Stimulated activated CD4-positive, alpha-beta T cell treated with anti-CD3 and anti-CD28 coated beads, TNF-alpha, amount 100 ng/mL, for 48 hours (primary cell): ENCODE data around the gene MPV17L.
"Not testable (repeated sequence)": the region's sequence is repeated elsewhere in the genome, so short reads cannot be mapped to it uniquely, and the experiment has no call there.

Source experiments
- DNase-seq, 3 donors: peaks; one replicate each; pipeline ENCODE4 v3.0.0-alpha.2; 2020; ENCODE audit warnings: low read depth in 3 of 3

MPV17L gene

DNA sequence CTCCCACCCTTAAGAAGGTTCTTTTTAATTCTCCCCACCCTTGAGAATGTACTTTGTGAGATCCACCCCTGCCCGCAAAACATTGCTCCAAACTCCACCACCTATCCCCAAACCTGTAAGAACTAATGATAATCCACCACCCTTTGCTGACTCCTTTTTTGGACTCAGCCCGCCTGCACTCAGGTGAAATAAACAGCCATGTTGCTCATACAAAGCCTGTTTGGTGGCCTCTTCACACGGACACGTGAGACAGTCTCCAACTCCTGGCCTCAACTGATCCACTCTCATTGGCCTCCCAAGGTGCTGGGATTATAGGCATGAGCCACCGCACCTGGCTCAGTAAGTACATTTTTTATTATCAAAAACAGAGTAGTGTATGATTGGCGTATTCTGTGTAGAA is 13.9 kb downstream of the MPV17L start:
- DNase-seq = not testable (repeated sequence)

DNA sequence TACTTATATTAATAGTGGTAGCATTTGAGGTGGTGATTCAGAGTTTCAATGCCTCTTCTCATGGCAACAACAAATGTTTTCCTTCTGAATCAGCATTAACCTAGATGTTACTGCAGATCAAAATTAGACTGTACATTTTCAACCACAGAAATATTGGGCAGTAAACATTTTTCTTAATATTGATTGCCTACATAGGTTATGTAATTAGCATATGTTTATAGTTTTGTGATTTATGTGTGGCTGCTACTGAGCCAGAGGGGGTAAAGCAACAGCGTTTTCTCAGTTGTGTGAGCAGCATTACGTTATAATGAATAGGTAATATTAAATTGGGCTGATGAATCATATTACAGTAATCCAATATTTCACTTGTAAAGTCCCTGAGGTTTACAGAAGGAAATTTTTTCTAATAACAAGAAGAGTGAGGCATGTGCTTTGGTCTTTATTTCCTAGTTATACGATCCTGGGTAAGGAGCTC is 20.0 kb downstream of the MPV17L start:
- DNase-seq = no peak

DNA sequence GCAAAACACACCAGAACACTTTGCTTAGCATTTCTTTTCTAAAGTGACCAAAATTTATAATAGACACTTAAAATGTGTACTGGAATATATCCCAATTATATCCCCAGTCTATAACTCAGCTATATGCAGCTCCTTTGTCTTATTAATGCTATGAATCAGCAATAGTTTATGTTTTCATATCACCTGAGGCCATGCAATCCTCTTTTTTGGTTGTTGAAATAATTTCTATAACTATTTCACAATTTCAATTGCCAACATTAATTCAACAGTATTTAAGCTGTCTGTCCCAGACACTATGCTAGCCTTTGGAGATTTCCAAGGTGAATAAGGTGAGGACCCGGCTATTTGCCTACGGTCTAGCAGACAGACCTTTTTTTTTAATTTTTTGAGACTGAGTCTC is 21.6 kb downstream of the MPV17L start:
- no peak for DNase-seq

DNA sequence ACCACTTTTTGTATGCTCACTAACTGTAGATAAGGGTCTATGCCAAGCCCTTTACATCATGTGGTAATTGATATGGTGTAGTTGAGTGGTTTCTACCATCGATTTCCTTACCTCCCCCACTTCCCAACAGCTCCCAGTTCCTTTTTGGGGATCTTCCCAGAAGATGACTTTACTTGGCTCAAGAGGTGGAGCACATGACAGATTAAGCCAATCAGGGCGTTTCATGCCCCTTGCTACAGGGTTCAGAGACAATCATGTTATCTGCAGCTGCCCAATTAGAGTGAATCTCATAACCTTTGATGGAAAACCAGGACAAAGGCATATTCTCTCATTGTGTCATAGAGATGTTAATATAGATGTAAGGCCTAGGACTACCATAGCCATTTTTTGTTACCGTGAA is 22.7 kb downstream of the MPV17L start:
- no peak for DNase-seq

DNA sequence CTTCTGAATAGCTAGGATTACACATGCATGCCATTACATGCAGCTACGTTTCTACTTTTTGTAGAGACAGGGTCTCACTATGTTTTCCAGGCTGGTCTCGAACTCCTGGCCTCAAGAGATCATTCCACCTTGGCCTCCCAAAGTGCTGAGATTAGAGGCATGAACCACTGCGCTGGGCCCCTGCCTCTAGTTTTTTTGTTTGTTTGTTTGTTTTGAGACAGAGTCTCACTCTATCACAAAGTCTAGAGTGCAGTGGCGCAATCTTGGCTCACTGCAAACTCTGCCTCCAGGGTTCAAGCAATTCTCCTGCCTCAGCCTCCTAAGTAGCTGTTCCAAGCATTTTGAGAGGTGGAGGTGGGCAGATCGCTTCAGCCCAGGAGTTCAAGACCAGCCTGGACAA is 26.1 kb downstream of the MPV17L start:
- not testable (repeated sequence) for DNase-seq

DNA sequence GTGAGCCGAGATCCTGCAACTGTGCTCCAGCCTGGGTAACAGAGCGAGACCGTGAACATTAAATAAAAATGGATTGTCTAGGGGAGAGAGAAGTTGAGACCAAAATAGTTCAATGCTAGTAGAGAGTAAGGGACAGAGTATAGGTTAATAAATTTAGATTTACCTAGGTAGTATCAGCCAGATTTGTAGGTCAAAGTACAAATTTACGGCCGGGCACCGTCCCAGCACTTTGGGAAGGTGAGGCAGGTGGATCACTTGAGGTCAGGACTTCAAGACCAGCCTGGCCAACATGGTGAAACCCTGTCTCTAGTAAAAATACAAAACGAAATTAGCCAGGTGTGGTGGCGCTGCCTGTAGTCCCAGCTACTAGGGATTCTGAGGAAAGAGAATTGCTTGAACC is 26.7 kb downstream of the MPV17L start:
- no peak for DNase-seq

DNA sequence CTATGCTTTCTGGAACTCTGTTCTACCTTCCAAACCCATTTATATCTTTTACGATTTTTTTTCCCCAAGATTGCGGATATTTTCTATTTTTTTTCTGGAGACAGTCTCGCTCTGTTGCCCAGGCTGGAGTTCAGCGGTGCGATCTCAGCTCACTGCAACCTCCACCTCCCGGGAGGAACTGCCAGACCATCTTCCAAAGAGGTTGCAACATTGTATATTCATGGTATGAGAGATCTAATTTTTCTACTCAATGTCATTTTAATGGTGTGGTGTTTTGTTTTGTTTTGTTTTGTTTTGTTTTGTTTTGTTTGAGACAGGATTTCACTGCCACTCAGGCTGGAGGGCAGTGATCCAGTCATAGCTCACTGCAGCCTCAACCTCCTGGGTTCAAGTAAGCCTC is 30.3 kb downstream of the MPV17L start:
- no peak for DNase-seq

DNA sequence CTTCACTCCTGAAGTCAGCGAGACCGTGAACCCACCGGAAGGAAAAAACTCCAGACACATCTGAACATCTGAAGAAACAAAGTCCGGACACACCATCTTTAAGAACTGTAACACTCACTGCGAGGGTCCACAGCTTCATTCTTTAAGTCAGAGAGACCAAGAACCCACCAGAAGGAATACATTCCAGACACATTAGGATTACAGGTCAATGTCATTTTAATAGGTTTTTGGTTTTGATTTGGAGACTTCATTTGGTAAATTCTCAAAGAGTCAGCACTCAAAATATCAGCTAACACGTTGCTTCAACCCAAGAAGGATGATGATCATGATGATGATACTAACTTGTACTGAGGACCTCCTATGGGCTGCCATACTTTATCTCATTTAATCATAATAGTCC is 31.2 kb downstream of the MPV17L start:
- no peak for DNase-seq

DNA sequence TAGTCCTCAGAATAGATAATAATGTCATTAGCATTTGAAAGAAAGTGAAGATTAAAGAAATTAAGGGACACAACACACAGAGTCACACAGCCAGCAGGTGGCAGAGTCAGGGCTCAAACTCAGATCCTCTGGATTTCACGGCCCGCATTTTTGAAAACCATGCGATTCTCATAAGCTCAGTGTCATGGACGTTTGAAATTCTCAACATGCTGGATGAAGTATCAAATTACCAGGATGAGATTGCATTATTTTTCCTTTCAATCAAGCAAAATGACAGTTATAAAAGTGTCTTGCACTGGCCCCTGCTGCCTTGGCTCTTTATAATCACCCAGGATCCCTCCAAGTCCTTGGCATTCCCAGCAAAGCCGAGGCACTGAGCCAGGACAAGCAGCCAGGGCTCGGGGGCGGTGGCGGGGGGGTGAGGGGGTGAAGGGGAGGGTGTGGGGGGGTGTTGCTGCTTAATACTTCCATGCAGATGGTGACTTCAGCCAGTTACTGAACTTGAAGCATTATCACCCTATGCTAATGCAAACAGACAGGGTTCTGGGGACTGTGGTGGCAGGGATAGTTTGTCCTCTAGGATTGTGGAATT is 32.2 kb downstream of the MPV17L start:
- DNase-seq = peak; percentile 21 to 42 (median 32)

DNA sequence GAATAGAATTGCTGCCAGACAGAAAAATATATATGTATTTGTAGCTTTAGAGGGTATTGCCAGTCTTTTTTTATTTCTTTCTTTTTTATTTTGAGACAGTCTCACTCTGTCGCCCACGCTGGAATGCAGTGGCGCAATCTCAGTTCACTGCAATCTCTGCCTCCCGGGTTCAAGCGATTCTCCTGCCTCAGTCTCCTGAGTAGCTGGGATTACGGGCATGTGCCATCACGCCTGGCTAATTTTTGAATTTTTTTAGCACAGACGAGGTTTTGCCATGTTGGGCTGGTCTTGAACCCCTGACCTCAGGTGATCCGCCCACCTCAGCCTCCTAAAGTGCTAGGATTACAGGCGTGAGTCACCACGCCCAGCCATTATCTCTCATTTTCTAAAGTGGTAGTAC is 35.3 kb downstream of the MPV17L start:
- not testable (repeated sequence) for DNase-seq

DNA sequence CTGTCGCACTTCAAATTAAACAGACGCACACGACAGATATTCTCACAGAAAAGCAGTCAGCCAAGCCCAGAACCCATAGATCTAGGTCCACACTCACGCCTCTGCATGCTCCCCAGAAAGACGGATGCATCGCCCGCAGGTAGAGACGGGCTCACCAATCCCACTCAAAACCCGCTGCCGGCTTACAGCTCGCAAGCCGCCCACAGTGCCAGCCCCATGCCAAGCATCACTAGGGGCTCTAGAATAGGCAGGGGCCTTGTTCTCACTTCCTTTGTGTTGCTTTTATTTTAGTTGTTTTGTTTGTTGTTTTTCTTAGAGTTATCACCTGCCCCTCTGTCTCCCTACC is 38.5 kb downstream of the MPV17L start:
- DNase-seq = no peak

DNA sequence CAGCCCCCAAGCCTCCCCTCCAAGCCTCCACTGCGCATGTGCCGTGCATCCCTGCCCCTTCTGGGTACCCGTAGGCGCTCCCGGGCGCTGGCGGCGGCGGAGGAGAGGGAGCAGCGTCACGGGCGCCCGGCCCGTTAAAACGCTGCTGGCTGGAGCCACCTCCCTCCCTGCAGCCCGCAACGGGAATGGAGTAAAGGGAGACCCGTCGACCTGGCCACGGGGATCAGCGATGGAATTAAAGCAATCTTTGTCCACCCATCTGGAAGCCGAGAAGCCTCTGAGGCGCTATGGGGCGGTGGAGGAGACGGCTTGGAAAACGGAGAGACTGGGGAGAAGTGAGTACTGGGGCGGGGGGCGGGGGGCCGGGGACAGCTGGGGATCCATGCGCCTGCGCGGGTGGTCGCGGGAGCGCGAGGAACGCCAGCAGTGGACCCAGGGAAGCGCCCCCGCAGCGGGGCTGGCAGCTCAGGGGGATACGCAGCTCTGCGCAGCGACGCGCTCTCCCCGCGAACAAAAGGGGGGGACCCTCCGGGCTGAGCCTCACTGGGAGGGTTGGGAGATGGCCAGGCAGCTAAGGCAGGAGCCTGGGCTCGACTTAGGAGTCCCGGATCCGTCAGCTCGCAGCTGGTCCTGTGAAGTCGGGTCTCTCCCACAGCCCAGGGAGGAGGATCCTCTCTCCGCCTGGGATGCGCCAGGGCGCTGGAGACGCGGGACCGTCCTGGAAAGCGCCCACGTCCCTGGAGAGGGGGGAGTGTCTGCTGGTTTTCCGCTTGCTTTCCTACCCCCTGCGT is 39.1 kb downstream of the MPV17L start, which contains the start of gene BMERB1:
BMERB1 (plus strand) TSS at position 164 of the 791 bp plus-strand sequence; CDS start at position 230, 66 bp downstream.
- peak; percentile 55 to 69 (median 56) for DNase-seq

DNA sequence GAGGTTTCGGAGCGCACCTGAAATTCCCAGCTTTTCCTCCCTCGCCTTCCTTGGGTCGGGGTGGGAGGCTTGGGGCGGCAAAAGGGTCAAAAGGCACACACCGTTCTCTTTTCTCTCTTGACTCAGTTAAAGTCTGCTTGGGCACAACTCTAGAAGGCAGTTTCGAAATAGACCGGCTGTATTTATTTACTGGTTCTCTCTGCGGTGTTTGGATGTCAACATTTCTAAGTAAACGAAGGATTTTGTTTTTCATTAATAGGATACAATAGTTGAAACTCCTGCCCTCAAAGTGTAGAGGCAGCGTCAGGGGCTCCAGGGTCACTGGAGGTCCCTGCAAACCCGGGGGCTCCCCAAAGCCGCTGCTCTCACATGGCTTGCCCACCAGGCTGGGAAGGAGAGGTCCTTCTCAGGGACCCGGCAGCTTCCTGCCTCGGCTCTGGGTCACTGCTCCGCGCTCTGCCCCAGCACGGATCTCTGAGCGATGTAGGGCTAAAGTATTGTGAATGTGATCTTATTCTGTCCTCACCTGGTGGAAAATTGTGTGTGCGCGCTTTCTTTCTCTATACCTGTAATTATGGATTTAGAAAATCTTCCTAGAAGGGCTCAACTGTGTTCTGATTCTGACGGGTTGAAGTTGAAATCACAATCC is 39.8 kb downstream of the MPV17L start:
- no peak for DNase-seq

DNA sequence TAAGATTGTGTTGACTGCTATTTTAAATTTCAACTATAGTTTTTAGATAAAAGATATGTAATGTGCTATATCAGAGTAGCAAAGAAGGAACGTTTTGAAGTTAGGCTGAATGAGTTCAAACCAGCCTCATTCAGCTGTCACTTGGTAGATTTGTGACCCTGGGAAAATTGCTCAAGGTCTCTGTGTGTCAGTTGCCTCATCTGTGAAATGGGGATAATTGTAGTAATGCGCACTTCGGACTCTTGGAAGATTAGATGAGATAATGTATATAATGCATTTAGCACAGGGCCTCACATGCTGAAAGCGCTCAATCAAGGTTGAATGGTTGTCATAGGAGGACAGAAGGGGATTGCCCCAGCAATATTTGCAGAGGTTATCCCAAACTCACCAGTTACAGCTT is 43.5 kb downstream of the MPV17L start:
- no peak for DNase-seq

DNA sequence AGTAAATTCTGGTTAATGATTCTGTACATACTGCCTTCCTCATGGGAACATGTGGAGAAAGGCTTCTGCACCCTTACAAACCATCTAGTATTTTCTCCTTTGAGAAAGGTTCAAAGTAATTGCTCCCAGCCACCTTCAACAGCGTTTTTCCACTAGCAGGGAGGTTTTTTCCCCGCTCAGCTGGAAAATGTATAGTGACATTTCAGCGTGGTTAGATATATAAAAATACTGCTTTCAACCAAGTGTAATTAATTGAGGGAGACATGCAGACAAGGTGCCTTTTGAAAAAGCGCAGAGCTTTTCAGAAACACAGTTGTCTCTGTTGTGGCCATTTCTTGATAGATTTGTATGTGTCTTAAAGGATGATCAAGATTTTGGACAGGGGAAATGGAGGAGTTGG is 44.0 kb downstream of the MPV17L start:
- no peak for DNase-seq

DNA sequence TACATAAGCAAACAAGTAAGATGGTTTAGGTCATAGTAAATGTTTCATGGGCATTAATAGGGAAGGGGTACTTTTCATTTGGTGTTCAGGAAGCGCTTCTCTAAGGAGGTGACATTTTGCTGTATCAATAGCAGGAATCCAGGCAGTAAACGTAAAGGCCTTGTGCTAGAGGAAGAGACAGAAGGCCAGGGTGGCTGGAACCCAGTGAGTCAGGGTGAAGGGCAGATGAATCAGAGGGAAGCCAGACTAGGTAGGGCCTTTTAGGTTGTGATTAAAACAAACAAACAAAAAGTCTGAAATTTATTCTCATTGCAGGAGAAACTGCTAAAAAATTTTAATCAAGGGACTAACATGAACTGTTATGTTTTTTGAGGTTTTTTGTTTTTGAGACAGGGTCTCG is 45.3 kb downstream of the MPV17L start:
- no peak for DNase-seq

DNA sequence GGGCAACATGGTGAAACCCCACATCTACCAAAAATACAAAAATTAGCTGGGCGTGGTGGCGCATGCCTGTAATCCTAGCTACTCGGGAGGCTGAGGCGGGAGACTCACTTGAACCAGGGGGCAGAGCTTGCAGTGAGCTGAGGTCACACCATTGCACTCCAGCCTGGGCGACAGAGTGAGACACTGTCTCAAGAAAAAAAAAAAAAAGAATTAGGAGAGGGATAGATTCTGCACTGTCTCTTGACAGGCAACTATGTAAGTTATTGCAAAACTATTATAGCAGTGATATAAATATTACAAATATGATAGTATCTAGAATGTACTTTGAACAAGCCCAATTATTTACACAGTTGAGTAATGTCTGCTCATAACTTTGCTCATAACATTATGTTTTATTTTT is 46.6 kb downstream of the MPV17L start:
- DNase-seq = not testable (repeated sequence)

DNA sequence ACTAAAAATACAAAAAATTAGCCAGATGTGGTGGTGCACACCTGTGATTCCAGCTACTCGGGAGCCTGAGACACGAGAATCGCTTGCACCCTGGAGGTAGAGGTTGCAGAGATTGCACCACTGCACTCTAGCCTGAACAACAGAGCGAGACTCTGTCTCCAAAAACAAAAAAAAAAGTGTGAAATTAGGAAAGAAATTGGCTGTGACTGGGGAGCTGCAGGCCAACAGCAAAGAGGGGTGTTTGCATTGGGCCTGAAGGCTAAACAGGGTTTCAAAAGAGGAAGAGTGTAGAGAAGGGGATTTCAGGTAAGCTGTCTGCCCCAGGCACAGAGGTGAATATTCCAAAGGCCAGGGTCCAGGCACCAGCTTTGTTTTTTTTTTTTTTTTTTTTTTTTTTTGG is 48.2 kb downstream of the MPV17L start:
- DNase-seq = no peak

DNA sequence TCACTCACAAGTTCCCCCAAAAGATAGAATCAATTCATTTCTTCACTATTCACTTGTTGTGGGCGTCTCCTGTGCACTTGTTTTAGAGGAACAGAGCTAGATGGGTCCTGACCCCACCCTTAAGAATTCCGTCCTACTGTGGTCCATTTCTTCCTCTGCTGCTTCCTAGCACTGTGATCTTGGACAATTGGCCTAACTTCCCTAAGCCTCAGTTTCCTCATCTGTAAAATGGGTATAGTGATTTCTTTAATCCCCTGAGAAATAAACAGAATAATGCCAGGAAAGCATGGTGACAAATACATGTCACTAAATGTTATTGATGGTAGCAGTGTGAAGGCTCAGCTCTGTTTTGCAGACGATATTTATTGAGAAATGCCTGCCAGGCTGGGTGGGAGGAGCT is 48.7 kb downstream of the MPV17L start:
- no peak for DNase-seq

DNA sequence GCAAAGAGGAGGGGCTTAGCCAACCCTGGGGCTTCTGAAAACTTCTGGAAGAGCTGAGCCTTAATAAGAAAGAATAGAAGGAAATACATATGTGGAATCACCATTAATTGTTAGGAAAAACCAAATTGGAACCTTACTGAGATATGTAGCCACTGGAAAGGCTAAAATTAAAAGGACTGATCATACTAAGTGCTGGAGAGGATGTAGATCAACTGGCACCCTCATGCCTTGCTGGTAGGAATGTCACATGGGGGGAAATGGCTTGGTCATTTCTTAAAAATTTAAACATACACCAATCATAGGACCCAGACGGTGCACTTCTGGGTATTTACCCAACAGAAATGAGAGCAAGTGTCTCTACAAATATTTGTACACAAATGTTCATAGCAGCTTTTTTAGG is 49.9 kb downstream of the MPV17L start:
- DNase-seq = no peak

DNA sequence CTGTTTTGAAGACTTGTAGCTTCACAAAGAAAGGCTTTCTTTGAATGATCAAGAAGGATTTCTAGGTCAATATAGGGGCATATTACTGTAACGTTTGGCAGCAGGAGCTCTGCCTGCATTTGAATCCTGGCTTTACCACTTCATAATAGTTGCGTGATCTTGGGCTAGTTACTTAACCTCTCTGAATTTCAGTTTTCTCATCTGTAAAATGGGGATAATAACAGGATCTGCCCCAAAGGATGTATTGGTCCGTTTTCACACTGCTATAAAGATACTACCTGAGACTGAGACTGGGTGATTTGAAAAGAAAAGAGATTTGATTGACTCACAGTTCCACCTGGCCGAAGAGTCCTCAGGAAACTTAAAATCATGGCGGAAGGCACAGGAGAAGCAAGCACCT is 51.3 kb downstream of the MPV17L start:
- no peak for DNase-seq

DNA sequence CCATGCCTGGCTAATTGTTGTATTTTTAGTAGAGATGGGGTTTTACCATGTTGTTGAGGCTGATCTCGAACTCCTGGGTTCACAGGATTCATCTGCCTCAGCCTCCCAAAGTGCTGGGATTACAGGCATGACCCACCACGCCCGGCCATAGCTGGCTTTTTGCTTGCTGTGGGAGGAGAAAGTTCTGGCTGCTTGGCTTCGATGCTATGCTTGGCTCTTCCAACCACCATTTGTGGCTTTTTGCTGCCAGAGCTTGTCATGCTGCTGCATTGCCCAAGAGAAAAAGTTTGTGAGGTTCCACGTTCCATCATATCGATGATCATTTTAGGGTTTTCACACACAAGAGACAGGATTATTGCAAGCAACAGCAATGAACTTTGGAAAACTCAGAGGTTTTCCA is 55.1 kb downstream of the MPV17L start:
- no peak for DNase-seq
